Stimulated activated CD8-positive, alpha-beta memory T cell treated with anti-CD3 and anti-CD28 coated beads, Interleukin-12 subunit alpha, Interleukin-12 subunit beta, amount 100 ng/mL, for 24 hours (primary cell): ENCODE measurements around the gene SMIM24.
A peak's percentile ranks its signal among the peaks of the same experiment; 100 is the strongest.
"Not testable (repeated sequence)": the region's sequence is repeated elsewhere in the genome, so short reads cannot be mapped to it uniquely, and the experiment has no call there.

Experiments
- DNase-seq: peaks from one replicate; pipeline ENCODE4 v3.0.0-alpha.2; 2020; ENCODE audit errors: extremely low read depth

Gene SMIM24

GRCh38 chr19:3455960-3456601 is 24.2 kb downstream of the SMIM24 start:
- no peak for DNase-seq

- DNase-seq: no peak
Observed at GRCh38 chr19:3455393-3455955, 24.9 kb downstream of the SMIM24 start.

GRCh38 chr19:3454656-3455392 is 25.5 kb downstream of the SMIM24 start:
- no peak for DNase-seq

GRCh38 chr19:3453840-3454239 is 26.5 kb downstream of the SMIM24 start:
- DNase-seq: no peak

GRCh38 chr19:3452942-3453214 is 27.4 kb downstream of the SMIM24 start:
- not testable (repeated sequence) for DNase-seq

GRCh38 chr19:3452171-3452941 is 28.0 kb downstream of the SMIM24 start:
- DNase-seq: no peak

- DNase-seq: no peak
Observed at GRCh38 chr19:3451451-3451866, 28.9 kb downstream of the SMIM24 start.

GRCh38 chr19:3450796-3451411 is 29.4 kb downstream of the SMIM24 start:
- no peak for DNase-seq

GRCh38 chr19:3448616-3449334 is 31.6 kb downstream of the SMIM24 start:
- DNase-seq: no peak

GRCh38 chr19:3446657-3447056 is 33.7 kb downstream of the SMIM24 start:
- not testable (repeated sequence) for DNase-seq

- no peak for DNase-seq
Observed at GRCh38 chr19:3444695-3445234, 35.6 kb downstream of the SMIM24 start.

- DNase-seq: no peak
Observed at GRCh38 chr19:3443840-3444694, 36.3 kb downstream of the SMIM24 start.

GRCh38 chr19:3442487-3443071 is 37.7 kb downstream of the SMIM24 start:
- DNase-seq: no peak

GRCh38 chr19:3441986-3442329 is 38.4 kb downstream of the SMIM24 start:
- no peak for DNase-seq

GRCh38 chr19:3441089-3441985 is 39.0 kb downstream of the SMIM24 start:
- DNase-seq: no peak

GRCh38 chr19:3440082-3440481 is 40.2 kb downstream of the SMIM24 start:
- DNase-seq: no peak

GRCh38 chr19:3434630-3435553 is 45.4 kb downstream of the SMIM24 start:
- peak; percentile 92 for DNase-seq
